Stimulated activated effector memory CD8-positive, alpha-beta T cell treated with anti-CD3 and anti-CD28 coated beads, Interleukin-12 subunit alpha, Interleukin-12 subunit beta, amount 100 ng/mL, for 72 hours (primary cell): Measurements from ENCODE around the gene KANSL1.

ENCODE experiments used
- ATAC-seq: fragments of 150-1000 bp; cut with Tn5 transposase; 2 replicates; pipeline ENCODE4 v1.10.0; 2021
- DNase-seq, 2 donors: peaks; one replicate each; pipeline ENCODE4 v3.0.0; 2021 to 2022; ENCODE audit warnings: low spot score in 2 of 2
- H3K27ac Mint-ChIP-seq: one replicate; pipeline ENCODE4 v1.8.0; 2022; ENCODE audit warnings: mild to moderate bottlenecking, mixed read lengths
- H3K36me3 Mint-ChIP-seq: one replicate; pipeline ENCODE4 v1.8.0; 2022; ENCODE audit warnings: mild to moderate bottlenecking, mixed read lengths
- H3K4me1 Mint-ChIP-seq: one replicate; pipeline ENCODE4 v1.8.0; 2022; ENCODE audit warnings: mixed read lengths
- H3K4me3 Mint-ChIP-seq: one replicate; pipeline ENCODE4 v1.8.0; 2022; ENCODE audit warnings: mild to moderate bottlenecking, mixed read lengths
- H3K9me3 Mint-ChIP-seq: one replicate; pipeline ENCODE4 v1.8.0; 2022; ENCODE audit warnings: mixed read lengths

KANSL1 gene

GRCh38 chr17:46143827-46144236 lies 49.4 kb downstream of the KANSL1 start:
- Mint-ChIP-seq H3K4me1 (peaks cover 85% of the 10 kb centered on the region), H3K36me3 (peaks cover 47% of the 10 kb centered on the region), H3K27ac (peak overlapping the region; percentile 70), H3K4me3 (peak overlapping the region; percentile 36), H3K9me3 (no peaks in the 10 kb centered on the region)
- DNase-seq (no peak), ATAC-seq (no peak)

DNA sequence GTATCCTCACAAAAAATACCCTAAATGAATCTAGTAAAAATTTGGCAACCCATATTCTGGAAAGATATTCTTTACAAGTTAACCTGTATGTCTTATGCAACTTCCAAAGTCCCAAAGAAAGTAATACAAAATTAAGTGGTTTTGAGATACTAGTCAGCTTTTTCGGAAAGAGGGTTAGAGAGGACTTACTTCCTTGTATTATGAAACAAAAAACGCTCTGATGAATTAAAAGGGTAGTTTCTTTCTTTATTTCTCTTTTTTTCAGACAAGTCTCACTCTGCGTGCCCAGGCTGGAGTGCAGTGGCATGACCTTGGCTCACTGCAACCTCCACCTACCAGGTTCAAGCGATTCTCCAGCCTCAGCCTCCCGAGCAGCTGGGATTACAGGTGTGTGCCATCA lies 51.6 kb downstream of the KANSL1 start:
- no peak for ATAC-seq
- Mint-ChIP-seq H3K36me3 (peaks cover 29% of the 10 kb centered on the region), H3K4me3 (peak overlapping the region; percentile 23), H3K9me3 (no peaks in the 10 kb centered on the region), H3K27ac (no peak overlapping the region), H3K4me1 (peaks cover 87% of the 10 kb centered on the region)
- no peak for DNase-seq

DNA sequence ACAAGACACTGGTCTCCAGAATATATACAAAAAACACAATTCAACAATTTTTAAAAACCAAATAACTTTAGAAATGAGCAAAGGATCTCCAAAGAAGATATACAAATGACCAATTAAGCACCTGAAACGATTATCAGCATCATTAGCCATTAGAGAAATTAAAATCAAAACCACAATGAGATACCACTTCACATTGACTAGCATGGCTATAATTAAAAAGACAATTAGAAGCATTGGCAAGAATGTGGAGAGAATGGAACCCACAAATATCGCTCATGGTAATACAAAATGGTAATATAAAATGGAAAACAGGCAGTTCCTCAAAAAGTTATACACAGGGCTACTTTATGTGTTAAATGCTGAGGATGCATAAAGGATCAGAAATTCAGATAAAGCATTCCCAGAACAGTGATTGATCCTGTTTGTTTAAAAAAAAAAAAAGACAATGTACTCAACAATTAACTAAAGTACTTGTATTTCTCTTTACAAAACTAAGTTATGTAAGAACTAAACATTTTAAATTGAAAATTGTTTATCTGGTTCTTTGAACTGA lies 52.5 kb downstream of the KANSL1 start:
- Mint-ChIP-seq H3K27ac (no peak overlapping the region), H3K36me3 (peaks cover 28% of the 10 kb centered on the region), H3K4me1 (peaks cover 90% of the 10 kb centered on the region), H3K4me3 (no peak overlapping the region), H3K9me3 (no peaks in the 10 kb centered on the region)
- no peak for DNase-seq
- ATAC-seq: no peak

DNA sequence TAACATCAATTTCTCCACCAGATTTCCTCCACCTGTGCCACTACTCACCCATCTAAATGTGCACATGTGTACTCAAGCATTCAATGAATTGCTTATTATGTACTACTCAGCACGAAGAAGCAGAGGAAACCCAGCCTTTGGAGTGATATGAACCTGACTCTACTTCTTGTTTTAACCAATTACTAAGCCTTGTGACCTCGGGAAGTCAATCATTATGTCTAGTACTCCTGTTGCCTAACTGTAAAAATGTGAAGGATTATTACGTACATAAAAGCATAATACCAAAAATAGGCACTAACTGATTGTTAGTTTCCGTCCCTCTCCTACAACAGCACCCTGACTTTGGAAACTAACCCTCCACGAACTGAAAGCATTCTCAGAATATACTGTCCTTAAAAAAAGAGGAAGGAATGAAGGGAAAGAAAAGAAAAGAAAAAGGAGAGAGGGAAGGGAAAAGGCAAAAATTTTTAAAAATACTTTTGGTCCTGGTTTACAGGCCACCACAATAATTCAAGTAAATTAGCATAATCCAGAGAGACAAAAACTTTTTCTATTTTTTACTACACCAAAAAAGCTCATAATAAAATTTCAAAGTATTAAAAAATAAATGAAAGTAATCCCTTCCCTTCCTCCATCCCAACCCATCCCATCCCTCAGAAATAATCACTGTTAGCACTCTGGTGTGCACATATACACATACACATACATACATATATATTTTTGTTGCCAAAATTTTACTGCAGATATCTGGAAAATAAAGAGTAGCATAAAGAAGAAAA lies 53.6 kb downstream of the KANSL1 start:
- ATAC-seq: no peak
- Mint-ChIP-seq H3K4me1 (peaks cover 90% of the 10 kb centered on the region), H3K27ac (no peak overlapping the region), H3K4me3 (no peak overlapping the region), H3K36me3 (peaks cover 28% of the 10 kb centered on the region), H3K9me3 (no peaks in the 10 kb centered on the region)
- DNase-seq: no peak

DNA sequence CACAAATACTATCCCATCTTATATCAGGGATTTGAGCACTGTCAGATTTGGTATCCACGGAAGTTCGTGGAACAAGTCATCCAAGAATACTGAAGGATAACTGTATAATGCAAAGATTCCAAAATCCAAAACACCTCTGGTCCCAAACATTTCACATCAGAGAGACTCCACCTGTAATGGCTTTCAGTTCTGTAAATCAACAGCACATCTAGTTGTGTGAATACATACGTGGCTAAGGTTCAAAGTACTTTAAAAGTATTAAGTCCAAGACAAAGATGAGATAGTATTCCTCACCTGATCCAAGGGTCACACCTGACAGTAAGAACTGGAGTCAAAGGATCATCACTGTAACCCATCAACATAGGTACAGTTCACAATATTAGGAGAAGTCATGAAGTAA lies 54.8 kb downstream of the KANSL1 start:
- peaks cover 27% of the 10 kb centered on the region for H3K36me3 Mint-ChIP-seq
- H3K4me1 Mint-ChIP-seq: peaks cover 89% of the 10 kb centered on the region
- no peak overlapping the region for H3K4me3 Mint-ChIP-seq
- ATAC-seq (no peak), DNase-seq (no peak)
- H3K27ac Mint-ChIP-seq: no peak overlapping the region
- no peaks in the 10 kb centered on the region for H3K9me3 Mint-ChIP-seq

- H3K4me3 Mint-ChIP-seq: peak overlapping the region; percentile 0
- no peak for ATAC-seq
- H3K4me1 Mint-ChIP-seq: peaks cover 95% of the 10 kb centered on the region
- H3K27ac Mint-ChIP-seq: peak overlapping the region; percentile 15
- DNase-seq: no peak
- H3K36me3 Mint-ChIP-seq: peaks cover 20% of the 10 kb centered on the region
- no peaks in the 10 kb centered on the region for H3K9me3 Mint-ChIP-seq
Measured at GRCh38 chr17:46136820-46137219, 56.4 kb downstream of the KANSL1 start.

- peak overlapping the region; percentile 0 for H3K4me3 Mint-ChIP-seq
- H3K27ac Mint-ChIP-seq: peak overlapping the region; percentile 15
- no peaks in the 10 kb centered on the region for H3K9me3 Mint-ChIP-seq
- peak; percentile 93 for ATAC-seq
- peaks cover 95% of the 10 kb centered on the region for H3K4me1 Mint-ChIP-seq
- DNase-seq: no peak
- H3K36me3 Mint-ChIP-seq: peaks cover 14% of the 10 kb centered on the region
Measured at GRCh38 chr17:46135879-46136563, 57.2 kb downstream of the KANSL1 start.

GRCh38 chr17:46135126-46135812 lies 58.0 kb downstream of the KANSL1 start:
- peaks cover 10% of the 10 kb centered on the region for H3K36me3 Mint-ChIP-seq
- DNase-seq (no peak), ATAC-seq (no peak)
- H3K27ac Mint-ChIP-seq: peak overlapping the region; percentile 15
- H3K9me3 Mint-ChIP-seq: no peaks in the 10 kb centered on the region
- peaks cover 95% of the 10 kb centered on the region for H3K4me1 Mint-ChIP-seq
- peak overlapping the region; percentile 0 for H3K4me3 Mint-ChIP-seq

DNA sequence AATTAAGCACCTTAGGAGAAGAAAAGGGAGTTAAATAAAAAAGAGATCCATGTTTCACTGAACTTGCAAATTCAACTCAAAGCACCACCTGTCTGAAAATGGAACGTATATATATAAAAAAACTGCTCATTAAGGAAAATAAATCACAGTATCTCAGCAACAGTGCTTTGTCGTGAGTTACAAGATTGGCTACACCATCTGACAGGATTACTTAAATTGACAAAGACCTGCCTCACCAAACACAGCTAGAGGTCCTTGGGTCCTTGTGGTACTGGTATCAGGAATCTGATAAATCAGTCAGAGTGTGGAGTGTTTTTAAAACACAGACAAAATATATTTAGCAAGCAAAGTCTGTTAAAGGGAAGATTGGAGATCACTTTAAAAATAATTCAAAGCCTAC lies 63.9 kb downstream of the KANSL1 start:
- Mint-ChIP-seq H3K27ac (no peak overlapping the region), H3K4me3 (no peak overlapping the region)

DNA sequence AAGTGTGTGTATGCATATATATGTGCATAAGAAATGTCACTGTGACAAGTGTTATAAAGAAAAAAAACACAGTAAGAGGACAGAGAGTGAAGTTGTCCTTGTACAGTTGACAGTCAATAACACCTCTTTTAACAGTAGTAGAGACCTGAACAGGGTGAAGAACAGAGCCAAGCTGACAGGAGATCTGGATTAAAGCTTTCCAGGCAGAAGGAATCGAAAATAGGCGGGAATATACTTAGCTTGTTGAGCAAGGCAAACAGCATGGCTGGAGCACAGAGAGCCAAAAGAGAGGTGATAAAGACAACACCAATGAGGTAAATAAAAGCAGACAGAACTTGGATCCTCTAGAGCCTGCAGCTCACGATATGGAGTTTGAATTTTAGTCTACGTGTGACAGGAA lies 64.8 kb downstream of the KANSL1 start:
- Mint-ChIP-seq H3K9me3 (no peaks in the 10 kb centered on the region), H3K4me3 (no peak overlapping the region), H3K4me1 (peaks cover 71% of the 10 kb centered on the region), H3K36me3 (peaks cover under 1% of the 10 kb centered on the region), H3K27ac (peak overlapping the region; percentile 1)
- no peak for ATAC-seq
- DNase-seq: no peak

More for the DNA sequence above, 63.9 kb downstream of the KANSL1 start:
- peaks cover 7% of the 10 kb centered on the region for H3K36me3 Mint-ChIP-seq
- DNase-seq: no peak
- H3K9me3 Mint-ChIP-seq: no peaks in the 10 kb centered on the region
- H3K4me1 Mint-ChIP-seq: peaks cover 78% of the 10 kb centered on the region
- ATAC-seq: no peak

- Mint-ChIP-seq H3K4me3 (no peak overlapping the region), H3K9me3 (no peaks in the 10 kb centered on the region), H3K27ac (no peak overlapping the region), H3K36me3 (no peaks in the 10 kb centered on the region), H3K4me1 (peaks cover 67% of the 10 kb centered on the region)
- no peak for ATAC-seq
- no peak for DNase-seq
Measured at GRCh38 chr17:46127524-46127923, 65.7 kb downstream of the KANSL1 start.

- Mint-ChIP-seq H3K4me1 (peaks cover 71% of the 10 kb centered on the region), H3K9me3 (no peaks in the 10 kb centered on the region), H3K36me3 (no peaks in the 10 kb centered on the region), H3K27ac (no peak overlapping the region), H3K4me3 (no peak overlapping the region)
- no peak for ATAC-seq
- no peak for DNase-seq
Measured at GRCh38 chr17:46126840-46127239, 66.4 kb downstream of the KANSL1 start.

DNA sequence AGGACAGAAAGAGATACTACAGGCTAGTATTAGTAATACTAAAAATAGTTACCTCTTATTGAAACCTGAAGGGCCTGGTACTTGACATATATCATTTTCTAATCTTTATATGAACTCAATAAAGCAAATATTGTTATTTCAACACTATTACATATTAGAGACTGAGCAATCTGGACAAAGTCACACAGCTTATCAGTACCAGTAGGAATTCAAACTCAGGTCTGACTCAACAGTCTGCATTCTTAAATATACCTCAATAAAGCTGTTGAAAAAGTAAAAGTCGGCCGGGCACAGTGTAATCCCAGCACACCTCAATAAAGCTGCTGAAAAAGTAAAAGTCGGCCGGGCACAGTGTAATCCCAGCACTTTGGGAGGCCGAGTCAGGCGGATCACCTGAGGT lies 67.4 kb downstream of the KANSL1 start:
- Mint-ChIP-seq H3K9me3 (no peaks in the 10 kb centered on the region), H3K4me1 (peaks cover 71% of the 10 kb centered on the region), H3K27ac (no peak overlapping the region), H3K4me3 (no peak overlapping the region), H3K36me3 (no peaks in the 10 kb centered on the region)
- no peak for DNase-seq
- no peak for ATAC-seq

GRCh38 chr17:46124695-46125592 lies 68.3 kb downstream of the KANSL1 start:
- no peak for DNase-seq
- no peaks in the 10 kb centered on the region for H3K36me3 Mint-ChIP-seq
- no peak for ATAC-seq
- no peaks in the 10 kb centered on the region for H3K9me3 Mint-ChIP-seq
- H3K27ac Mint-ChIP-seq: peak overlapping the region; percentile 9
- no peak overlapping the region for H3K4me3 Mint-ChIP-seq
- H3K4me1 Mint-ChIP-seq: peaks cover 72% of the 10 kb centered on the region
